Left renal cortex interstitium (tissue), 4 donors: ENCODE data around the gene ARHGAP11A. TPM values are rescaled to one million over a fixed set of nuclear protein-coding genes. Genes with fewer than 3 reads are reported as not detected.

Experiments used
- DNase-seq, 4 donors: peaks; one replicate each; pipeline ENCODE4 v3.0.0-alpha.2; 2013; ENCODE audit warnings: low read depth in 4 of 4, low spot score in 2 of 4, missing footprints in 1 of 4
- polyA plus RNA-seq, 4 donors: library from polyadenylated mRNA; unstranded; fragments of 120-200 nt; gene quantifications; one replicate each; pipeline ENCODE4 v1.2.1, GENCODE V29; 2013; ENCODE audit not compliant: insufficient read length in 4 of 4

Gene ARHGAP11A
- polyA plus RNA-seq, 4 donors = 31.3 to 40.3 (median 34.5) TPM

GRCh38 chr15:32683906-32684584 lies 68.7 kb downstream of the ARHGAP11A start:
- no peak for DNase-seq

- no peak for DNase-seq
Observed at GRCh38 chr15:32685576-32685975, 70.3 kb downstream of the ARHGAP11A start.

DNA sequence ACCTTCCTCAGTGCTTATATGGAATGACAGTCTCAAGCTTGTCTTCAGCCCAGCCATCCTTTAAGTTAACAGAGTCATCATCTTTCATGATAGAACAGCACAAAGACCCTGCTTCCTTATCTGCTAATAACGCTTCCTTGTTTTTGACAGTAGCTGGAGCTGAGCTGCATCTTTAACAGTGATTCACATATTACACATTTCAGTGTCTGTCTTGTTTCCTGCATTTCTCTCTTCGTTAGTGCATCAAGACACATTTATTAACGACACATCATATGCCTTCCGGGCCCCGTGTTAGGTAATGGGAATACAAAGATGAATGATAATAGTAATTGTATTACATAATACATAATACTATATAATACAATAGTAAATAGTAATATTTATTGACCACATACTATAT lies 72.3 kb downstream of the ARHGAP11A start:
- no peak for DNase-seq

GRCh38 chr15:32688151-32688639 lies 72.9 kb downstream of the ARHGAP11A start:
- DNase-seq = no peak

Other genes with a start within 250 kb of the ARHGAP11A start
- 1 to 10 TPM in 2 of 4 donors, under 1 TPM in 2; 0.41 to 4.8 (median 1.8) TPM for gene GOLGA8K, start 212.2 kb upstream of the ARHGAP11A start, polyA plus RNA-seq
- gene GOLGA8O, start 159.9 kb upstream of the ARHGAP11A start, polyA plus RNA-seq = under 1 TPM in 3 of 4 donors, not detected in 1; 0.23 to 0.81 (median 0.32) TPM
- gene GOLGA8N, start 22.0 kb upstream of the ARHGAP11A start, polyA plus RNA-seq = 10 to 100 TPM; 11.6 to 36.4 (median 23.1) TPM
- gene SCG5, start 26.2 kb downstream of the ARHGAP11A start, polyA plus RNA-seq = 10 to 100 TPM; 16.3 to 23.9 (median 20.9) TPM
- 1 to 10 TPM in 1 of 4 donors, under 1 TPM in 3; 0.23 to 7.2 (median 0.26) TPM for gene GREM1, start 102.5 kb downstream of the ARHGAP11A start, polyA plus RNA-seq